IMR-90 (cell line): ENCODE results near the gene LEPROT. TPM values are rescaled to one million over a fixed set of nuclear protein-coding genes. Genes with fewer than 3 reads are reported as not detected.

Experiments used
- ATAC-seq: fragments of 200-7000 bp; cut with Tn5 transposase; 2 replicates; pipeline ENCODE4 v1.9.1; 2020; ENCODE audit warnings: low read depth, mild to moderate bottlenecking, moderate library complexity
- BruUV-seq: library from RNA; stranded (reverse); fragments of 400-500 nt; replicated peaks from 2 replicates; lab custom pipeline; 2021; lab: Mats Ljungman, UMichigan
- CTCF ChIA-PET: fragments of 300-600 bp; formaldehyde crosslinking; extraction: SDS; loops from one replicate; lab custom pipeline; 2021; ENCODE audit warnings: antibody characterized with exemption; lab: Yijun Ruan, JAX
- POLR2A ChIA-PET: fragments of 300-600 bp; sonication (Branson Sonifier 250); formaldehyde crosslinking; loops from one replicate; lab custom pipeline; 2022; ENCODE audit warnings: antibody characterized with exemption; ENCODE audit not compliant: unreplicated experiment; lab: Charles Lee
- DNase-seq: peaks from one replicate; pipeline ENCODE4 v3.0.0; 2013
- H2AFZ ChIP-seq: replicated peaks from 2 replicates; pipeline ENCODE3; 2013; ENCODE audit warnings: low read length, mild to moderate bottlenecking; ENCODE audit not compliant: poor library complexity
- H2AK5ac ChIP-seq: 2 replicates; pipeline ENCODE4 v1.6.1; 2013; ENCODE audit warnings: low read depth, low read length, inconsistent platforms
- H2AK9ac ChIP-seq: replicated peaks from 2 replicates; pipeline ENCODE3; 2013; ENCODE audit warnings: mild to moderate bottlenecking, low read depth, low read length, moderate library complexity; ENCODE audit not compliant: poor library complexity
- H2BK120ac ChIP-seq: 2 replicates; pipeline ENCODE4 v1.6.1; 2013; ENCODE audit warnings: low read depth, low read length, inconsistent platforms
- H2BK15ac ChIP-seq: 3 replicates; pipeline ENCODE4 v1.6.1; 2013; ENCODE audit warnings: low read depth, low read length, inconsistent platforms
- H2BK20ac ChIP-seq: 2 replicates; pipeline ENCODE4 v1.6.1; 2013; ENCODE audit warnings: low read depth, mild to moderate bottlenecking, inconsistent platforms, low read length, moderate library complexity
- H2BK5ac ChIP-seq: 2 replicates; pipeline ENCODE4 v1.6.1; 2013; ENCODE audit warnings: mild to moderate bottlenecking, low read depth, low read length, inconsistent platforms; ENCODE audit not compliant: poor library complexity, severe bottlenecking
- H3K14ac ChIP-seq: replicated peaks from 2 replicates; pipeline ENCODE4 v1.6.1; 2013; ENCODE audit warnings: low read depth, low read length, inconsistent platforms
- H3K18ac ChIP-seq: 2 replicates; pipeline ENCODE4 v1.6.1; 2013; ENCODE audit warnings: low read depth, low read length, control low read depth
- H3K23ac ChIP-seq: 2 replicates; pipeline ENCODE4 v1.6.1; 2013; ENCODE audit warnings: low read depth, low read length, inconsistent platforms
- H3K27ac ChIP-seq: 2 replicates; pipeline ENCODE4 v1.5.1; 2013; ENCODE audit warnings: mild to moderate bottlenecking, control low read depth, low read length; ENCODE audit not compliant: insufficient read depth
- H3K27me3 ChIP-seq: 2 replicates; pipeline ENCODE4 v1.6.1; 2013; ENCODE audit warnings: low read length; ENCODE audit not compliant: control insufficient read depth, insufficient read depth
- H3K36me3 ChIP-seq: 2 replicates; pipeline ENCODE4 v1.6.1; 2013; ENCODE audit warnings: low read length, mixed read lengths; ENCODE audit not compliant: control insufficient read depth, insufficient read depth
- H3K4ac ChIP-seq: 2 replicates; pipeline ENCODE4 v1.6.1; 2013; ENCODE audit warnings: low read depth, low read length, inconsistent platforms
- H3K4me1 ChIP-seq: 2 replicates; pipeline ENCODE4 v1.6.1; 2013; ENCODE audit warnings: low read length, mixed read lengths; ENCODE audit not compliant: control insufficient read depth, insufficient read depth
- H3K4me2 ChIP-seq: 2 replicates; pipeline ENCODE4 v1.6.1; 2013; ENCODE audit warnings: low read depth, mild to moderate bottlenecking, control low read depth, low read length, moderate library complexity
- H3K4me3 ChIP-seq: 2 replicates; pipeline ENCODE4 v1.5.1; 2013; ENCODE audit warnings: low read depth, mild to moderate bottlenecking, control low read depth, low read length, moderate library complexity; ENCODE audit not compliant: insufficient read depth
- H3K56ac ChIP-seq: 2 replicates; pipeline ENCODE4 v1.6.1; 2013; ENCODE audit warnings: low read length, inconsistent platforms; ENCODE audit not compliant: insufficient read depth; ENCODE audit errors: extremely low read depth
- H3K79me1 ChIP-seq, 2 experiments: 2 replicates each; pipeline ENCODE4 v1.6.1; 2013; ENCODE audit warnings: low read length in 2 of 2, inconsistent platforms in 1 of 2, low read depth in 1 of 2
- H3K9ac ChIP-seq: 2 replicates; pipeline ENCODE4 v1.6.1; 2013; ENCODE audit warnings: low read depth, low read length, control low read depth
- H3K9me1 ChIP-seq: 2 replicates; pipeline ENCODE4 v1.6.1; 2013; ENCODE audit warnings: low read length, inconsistent platforms; ENCODE audit not compliant: insufficient read depth
- H3K9me3 ChIP-seq: 2 replicates; pipeline ENCODE4 v1.6.1; 2013; ENCODE audit warnings: low read length; ENCODE audit not compliant: control insufficient read depth, insufficient read depth
- H4K20me1 ChIP-seq: 2 replicates; pipeline ENCODE4 v1.6.1; 2013; ENCODE audit warnings: low read length, inconsistent platforms; ENCODE audit not compliant: insufficient read depth
- H4K5ac ChIP-seq: 2 replicates; pipeline ENCODE4 v1.6.1; 2013; ENCODE audit warnings: mild to moderate bottlenecking, low read depth, low read length, control low read depth
- H4K8ac ChIP-seq, 2 experiments: 2 replicates each; pipeline ENCODE4 v1.6.1; 2013; ENCODE audit warnings: low read depth in 2 of 2, low read length in 2 of 2, control low read depth in 1 of 2, inconsistent platforms in 1 of 2
- H4K91ac ChIP-seq: 2 replicates; pipeline ENCODE4 v1.6.1; 2013; ENCODE audit warnings: low read depth, low read length, inconsistent platforms; ENCODE audit not compliant: insufficient read depth
- MAFK ChIP-seq: IDR thresholded peaks from 2 replicates; pipeline ENCODE4 v1.6.1; 2012; ENCODE audit warnings: low read depth, low read length, improper control_type of control experiment
- MAZ ChIP-seq: IDR thresholded peaks from 2 replicates; pipeline ENCODE4 v1.6.1; 2012; ENCODE audit warnings: low read depth, mild to moderate bottlenecking, low read length, improper control_type of control experiment, moderate library complexity, borderline replicate concordance
- NFE2L2 ChIP-seq: fragments of 150-350 bp; IDR thresholded peaks from 2 replicates; pipeline ENCODE4 v1.6.1; 2016; ENCODE audit warnings: low read depth, mild to moderate bottlenecking, low read length
- WGBS, 2 experiments: methylation state at CpG; one replicate each; pipeline versions ENCODE4 v1.1.5 to v1.1.7; 2013; ENCODE audit warnings: missing lambda C conversion rate in 2 of 2; ENCODE audit not compliant: insufficient read length in 1 of 2; ENCODE audit errors: extremely low coverage in 2 of 2; 5-methylcytosine and 5-hydroxymethylcytosine counted together
- dilution Hi-C: fragments of 300-500 bp; cut with HindIII; formaldehyde crosslinking; loops from one replicate; pipeline ENCODE4 v1.14.3; 2018; ENCODE audit warnings: low sequenced_read_pairs; ENCODE audit not compliant: unreplicated experiment
- in situ Hi-C: fragments of 300-500 bp; cut with MboI; formaldehyde crosslinking; loops from 3 replicates; pipeline ENCODE4 v1.14.3; 2019; ENCODE audit warnings: low sequenced_read_pairs, inconsistent platforms, mixed read lengths
- intact Hi-C: fragments of 100-400 bp; cut with micrococcal nuclease; formaldehyde crosslinking; loops from 2 replicates; pipeline ENCODE4 v1.10.0; 2022
- polyA plus RNA-seq, 3 experiments: library from polyadenylated mRNA; depleted of rRNA; stranded (reverse); fragments of >200 nt; gene quantifications; 2 replicates each; pipeline ENCODE4 v1.2.3, GENCODE V29; 2012; ENCODE audit warnings: low replicate concordance in 1 of 3
- total RNA-seq: library from RNA; depleted of rRNA; stranded (reverse); fragments of >200 nt; gene quantifications from 2 replicates; pipeline ENCODE4 v1.2.3, GENCODE V29; 2012

The LEPROT gene
- total and polyA plus RNA-seq, 2 of the 4 experiments (the other 2 are of a cell fraction) = 21.0 to 40.2 TPM

DNA sequence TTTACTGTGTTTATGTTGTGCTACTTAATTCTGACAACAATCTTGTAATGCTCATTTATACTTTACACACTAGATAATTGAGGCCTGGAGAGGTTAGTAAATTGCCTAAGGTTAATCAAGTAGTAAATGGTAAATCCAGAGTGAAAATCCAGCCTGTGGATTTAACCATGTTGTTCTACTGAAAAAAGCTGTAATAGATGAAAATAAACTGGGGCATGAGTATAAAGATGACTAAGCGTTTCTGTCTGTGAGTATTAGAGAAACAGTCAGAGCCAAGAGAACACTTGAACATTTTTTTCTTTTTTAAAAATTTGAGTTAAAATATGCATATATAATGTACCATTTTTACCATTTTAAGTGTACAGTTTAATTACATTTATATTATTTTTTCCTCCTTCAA is 47.9 kb upstream of the LEPROT start:
- no peak overlapping the region for H3K27ac ChIP-seq
- no peak overlapping the region for H2BK120ac ChIP-seq
- no peaks in the 10 kb centered on the region for H4K20me1 ChIP-seq
- H2AK5ac ChIP-seq = no peak overlapping the region
- POLR2A ChIA-PET = no interaction called here
- no peak overlapping the region for H2BK20ac ChIP-seq
- H3K27me3 ChIP-seq = no peaks in the 10 kb centered on the region
- H3K4ac ChIP-seq = no peak overlapping the region
- H3K14ac ChIP-seq = no peak overlapping the region
- in situ Hi-C loops = no loop called here
- H3K9ac ChIP-seq = no peak overlapping the region
- H3K4me3 ChIP-seq = no peak overlapping the region
- ATAC-seq (0 out of 2 replicates have a peak, but pooled peaks have one; percentile 24), DNase-seq (no peak)
- H2BK15ac ChIP-seq = no peak overlapping the region
- no peak overlapping the region for H4K91ac ChIP-seq
- no peak overlapping the region for H3K56ac ChIP-seq
- no peak overlapping the region for H2BK5ac ChIP-seq
- no peaks in the 10 kb centered on the region for H3K36me3 ChIP-seq
- CTCF ChIA-PET = no interaction called here
- no peaks in the 10 kb centered on the region for H3K9me3 ChIP-seq
- no peak overlapping the region for H3K23ac ChIP-seq
- no peak overlapping the region for H3K18ac ChIP-seq
- intact Hi-C loops = no loop called here
- TF ChIP-seq MAFK = peak; percentile 67
- peak; percentile 67; the same call in 1 of the 2 replicates for TF ChIP-seq NFE2L2
- no peak for TF ChIP-seq MAZ
- H3K9me1 ChIP-seq = no peaks in the 10 kb centered on the region
- H4K8ac ChIP-seq = no peak overlapping the region
- no CpG with 5 or more reads among the region's 1 CpG for WGBS, 2 experiments
- H4K5ac ChIP-seq = no peak overlapping the region
- no peaks in the 10 kb centered on the region for H3K4me1 ChIP-seq
- no TSS peak for BruUV-seq
- no peak overlapping the region for H2AFZ ChIP-seq
- H3K4me2 ChIP-seq = no peak overlapping the region
- dilution Hi-C loops = no loop called here
- no peaks in the 10 kb centered on the region for H3K79me1 ChIP-seq
- H2AK9ac ChIP-seq = no peak overlapping the region
